Neural crest cell (in vitro differentiated cells): Measurements from ENCODE around the gene CNN1. TPM values are rescaled to one million over a fixed set of nuclear protein-coding genes. Genes with fewer than 3 reads are reported as not detected.

Experiments
- DNase-seq: peaks from one replicate; pipeline ENCODE4 v3.0.0; 2021; ENCODE audit warnings: low read depth, mixed read lengths, low spot score
- H3K27ac Mint-ChIP-seq: one replicate; pipeline ENCODE4 v1.8.0; 2021; ENCODE audit warnings: mild to moderate bottlenecking, mixed read lengths; ENCODE audit not compliant: unreplicated experiment
- H3K27me3 Mint-ChIP-seq: 2 replicates; pipeline ENCODE4 v1.8.0; 2021; ENCODE audit warnings: low read depth, mild to moderate bottlenecking, mixed read lengths
- H3K36me3 Mint-ChIP-seq: 2 replicates; pipeline ENCODE4 v1.8.0; 2021; ENCODE audit warnings: low read depth, mild to moderate bottlenecking, mixed read lengths
- H3K4me1 Mint-ChIP-seq: 2 replicates; pipeline ENCODE4 v1.8.0; 2021; ENCODE audit warnings: mixed read lengths
- H3K4me3 Mint-ChIP-seq: one replicate; pipeline ENCODE4 v1.8.0; 2021; ENCODE audit warnings: mild to moderate bottlenecking, mixed read lengths
- H3K9me3 Mint-ChIP-seq: 2 replicates; pipeline ENCODE4 v1.8.0; 2021; ENCODE audit warnings: mixed read lengths
- CTCF ChIP-seq: fragments of 200-600 bp; sonication (generic); conservative IDR thresholded peaks from 2 replicates; pipeline ENCODE4 v1.5.0; 2021; ENCODE audit warnings: antibody characterized with exemption, mild to moderate bottlenecking
- total RNA-seq: library from RNA; stranded (reverse); gene quantifications from 2 replicates; pipeline ENCODE4 v1.2.1, GENCODE V29; 2021

Gene CNN1
- total RNA-seq, 1 donor from 2014 or later = 1.6 TPM

- Mint-ChIP-seq H3K27me3 (no peaks in the 10 kb centered on the region), H3K9me3 (no peaks in the 10 kb centered on the region), H3K27ac (no peak overlapping the region), H3K36me3 (peaks cover 2% of the 10 kb centered on the region), H3K4me1 (no peaks in the 10 kb centered on the region), H3K4me3 (no peak overlapping the region)
- TF ChIP-seq CTCF = no peak
- DNase-seq = no peak
These were observed 24.7 kb upstream of the CNN1 start for GRCh38 chr19:11513946-11514345.

- no peak for TF ChIP-seq CTCF
- H3K36me3 Mint-ChIP-seq = no peaks in the 10 kb centered on the region
- H3K4me3 Mint-ChIP-seq = peak overlapping the region; percentile 23
- H3K27ac Mint-ChIP-seq = no peak overlapping the region
- H3K4me1 Mint-ChIP-seq = no peaks in the 10 kb centered on the region
- H3K27me3 Mint-ChIP-seq = no peaks in the 10 kb centered on the region
- no peak for DNase-seq
- no peaks in the 10 kb centered on the region for H3K9me3 Mint-ChIP-seq
These were observed 19.5 kb upstream of the CNN1 start for GRCh38 chr19:11519138-11519537.

GRCh38 chr19:11528551-11529341, 9.9 kb upstream of the CNN1 start, which contains the start of gene ECSIT:
Gene ECSIT, minus strand, starts transcription at chr19:11529134. Its CDS starts 9,964 bp downstream, at chr19:11519170.
- no peaks in the 10 kb centered on the region for H3K36me3 Mint-ChIP-seq

GRCh38 chr19:11530432-11530831, 8.2 kb upstream of the CNN1 start:
- no peaks in the 10 kb centered on the region for H3K36me3 Mint-ChIP-seq

More at GRCh38 chr19:11528551-11529341, 9.9 kb upstream of the CNN1 start, which contains the start of gene ECSIT:
- peak; percentile 92 for DNase-seq
- H3K4me3 Mint-ChIP-seq = peak within 1 kb of the TSS; percentile 98
- no peaks in the 10 kb centered on the region for H3K27me3 Mint-ChIP-seq
- peaks cover 2% of the 10 kb centered on the region for H3K9me3 Mint-ChIP-seq
- no peak for TF ChIP-seq CTCF
- peak within 1 kb of the TSS; percentile 95 for H3K27ac Mint-ChIP-seq
- peaks cover 21% of the 10 kb centered on the region for H3K4me1 Mint-ChIP-seq

GRCh38 chr19:11534538-11534937, 4.1 kb upstream of the CNN1 start:
- Mint-ChIP-seq H3K4me3 (no peak overlapping the region), H3K9me3 (no peaks in the 10 kb centered on the region), H3K4me1 (peaks cover 27% of the 10 kb centered on the region), H3K27me3 (peaks cover 5% of the 10 kb centered on the region), H3K27ac (no peak overlapping the region), H3K36me3 (no peaks in the 10 kb centered on the region)
- TF ChIP-seq CTCF = no peak
- no peak for DNase-seq

More at GRCh38 chr19:11530432-11530831, 8.2 kb upstream of the CNN1 start:
- Mint-ChIP-seq H3K27ac (no peak overlapping the region), H3K9me3 (peaks cover 2% of the 10 kb centered on the region), H3K4me1 (peaks cover 23% of the 10 kb centered on the region), H3K4me3 (peak overlapping the region; percentile 70), H3K27me3 (no peaks in the 10 kb centered on the region)
- DNase-seq = peak; percentile 29
- TF ChIP-seq CTCF = peak; percentile 19
